ENCODE data around the gene CHD6.

DNA sequence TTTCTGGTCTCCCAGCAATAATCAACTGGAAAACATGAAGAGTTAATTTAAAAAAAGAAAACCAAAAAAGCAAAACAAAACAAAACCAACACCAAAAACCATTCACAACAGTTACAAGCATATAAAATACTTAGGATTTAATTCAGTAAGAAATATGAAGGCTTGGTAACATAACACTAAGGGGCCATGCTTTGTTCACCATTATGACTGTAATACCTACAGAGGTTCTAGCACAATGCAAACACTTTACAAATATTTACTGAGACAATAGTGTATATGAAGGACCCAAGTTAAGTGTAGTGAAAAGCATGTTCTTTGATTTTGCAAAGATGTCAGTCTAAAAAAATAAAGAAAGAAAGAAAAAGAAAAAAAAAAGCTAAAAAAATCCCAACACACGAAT, 141.7 kb downstream of the CHD6 start:
- TF ChIP-seq POLR2AphosphoS5 (IDR thresholded peaks at IDR 0.05; ENCODE audit: borderline replicate concordance, low read depth, low read length) (no peak), EZH2 (IDR thresholded peaks at IDR 0.05) (no peak)

Data from SK-N-MC (cell line).